GM19043 (cell line): ENCODE data around the gene NLRX1.
"Not testable (repeated sequence)": the region's sequence is repeated elsewhere in the genome, so short reads cannot be mapped to it uniquely, and the experiment has no call there.

Experiments used
- ATAC-seq: cut with Tn5 transposase; IDR thresholded peaks from one replicate; pipeline ENCODE4 v1.9.1; 2021; ENCODE audit warnings: low read depth; ENCODE audit not compliant: unreplicated experiment

NLRX1 gene

GRCh38 chr11:119181677-119182412, 13.3 kb downstream of the NLRX1 start:
- ATAC-seq, result no peak

- not testable (repeated sequence) for ATAC-seq
Observed at GRCh38 chr11:119184399-119184798, 15.9 kb downstream of the NLRX1 start.

- ATAC-seq, result no peak
Observed at GRCh38 chr11:119185981-119186634, 17.6 kb downstream of the NLRX1 start.

- ATAC-seq, result no peak
Observed at GRCh38 chr11:119187123-119187892, 18.8 kb downstream of the NLRX1 start.

- ATAC-seq, result no peak
Observed at GRCh38 chr11:119188067-119188466, 19.5 kb downstream of the NLRX1 start.

GRCh38 chr11:119188887-119189286, 20.4 kb downstream of the NLRX1 start:
- ATAC-seq, result no peak

- no peak for ATAC-seq
Observed at GRCh38 chr11:119189393-119189792, 20.9 kb downstream of the NLRX1 start.

GRCh38 chr11:119190531-119190930, 22.0 kb downstream of the NLRX1 start:
- ATAC-seq, result no peak

- ATAC-seq, result not testable (repeated sequence)
Observed at GRCh38 chr11:119191265-119191664, 22.7 kb downstream of the NLRX1 start.

GRCh38 chr11:119192111-119192510, 23.6 kb downstream of the NLRX1 start:
- no peak for ATAC-seq

- ATAC-seq, result no peak
Observed at GRCh38 chr11:119193001-119193400, 24.5 kb downstream of the NLRX1 start.

- no peak for ATAC-seq
Observed at GRCh38 chr11:119193626-119194025, 25.1 kb downstream of the NLRX1 start.

- ATAC-seq, result no peak
Observed at GRCh38 chr11:119194811-119195440, 26.4 kb downstream of the NLRX1 start.

- ATAC-seq, result no peak
Observed at GRCh38 chr11:119195680-119196079, 27.2 kb downstream of the NLRX1 start.

- peak; percentile 61 for ATAC-seq
Observed at GRCh38 chr11:119196833-119197483, 28.4 kb downstream of the NLRX1 start.

GRCh38 chr11:119198925-119199324, 30.4 kb downstream of the NLRX1 start:
- ATAC-seq, result no peak

- not testable (repeated sequence) for ATAC-seq
Observed at GRCh38 chr11:119201236-119201635, 32.7 kb downstream of the NLRX1 start.

GRCh38 chr11:119202554-119202953, 34.0 kb downstream of the NLRX1 start:
- no peak for ATAC-seq

GRCh38 chr11:119204066-119204465, 35.5 kb downstream of the NLRX1 start:
- no peak for ATAC-seq

GRCh38 chr11:119205080-119205479, 36.6 kb downstream of the NLRX1 start:
- no peak for ATAC-seq
